Thyroid gland (tissue), 4 donors: ENCODE results near the gene PGM5.
"Not testable (repeated sequence)": the region's sequence is repeated elsewhere in the genome, so short reads cannot be mapped to it uniquely, and the experiment has no call there.

ENCODE experiments used
- CTCF ChIP-seq, 6 experiments: fragments of 200-600 bp in 3 of 6; fragments of 450-650 bp in 3 of 6; sonication (generic) in 3 of 6; IDR thresholded peaks; one replicate each; pipeline ENCODE4 v1.5.1; 2016 to 2019; ENCODE audit warnings: antibody characterized with exemption in 6 of 6, mild to moderate bottlenecking in 2 of 6, inconsistent platforms in 1 of 6, moderate library complexity in 1 of 6
- POLR2A ChIP-seq, 2 donors: fragments of 450-650 bp; IDR thresholded peaks; one replicate each; pipeline ENCODE4 v1.6.1; 2017; ENCODE audit warnings: antibody characterized with exemption in 2 of 2, mild to moderate bottlenecking in 2 of 2, moderate library complexity in 1 of 2

GRCh38 chr9:68323749-68324148 lies 32.7 kb upstream of the PGM5 start:
- TF ChIP-seq POLR2A, CTCF (IDR thresholded peaks at IDR 0.05): not testable (repeated sequence)
